Endothelial cell of umbilical vein (primary cell): ENCODE data around the gene SLCO3A1. TPM values are rescaled to one million over a fixed set of nuclear protein-coding genes. Genes with fewer than 3 reads are reported as not detected.

Source experiments
- BruUV-seq: library from RNA; stranded (reverse); fragments of 400-500 nt; replicated peaks from 2 replicates; lab custom pipeline; 2021; lab: Mats Ljungman, UMichigan
- CTCF ChIA-PET: fragments of 300-600, 350-600 bp; sonication (Branson Sonifier 250); formaldehyde crosslinking; loops from one replicate; lab custom pipeline; 2021; ENCODE audit warnings: antibody characterized with exemption, inconsistent platforms; lab: Charles Lee
- POLR2A ChIA-PET: fragments of 300-600, 350-600 bp; sonication (Branson Sonifier 250); formaldehyde crosslinking; loops from one replicate; lab custom pipeline; 2021; ENCODE audit warnings: antibody characterized with exemption, inconsistent platforms; lab: Charles Lee
- DNase-seq: peaks from one replicate; pipeline ENCODE4 v3.0.0-alpha.2; 2011; ENCODE audit warnings: low read depth, low spot score
- FAIRE-seq: peaks from 2 replicates; lab custom pipeline; 2011; peaks lifted over from hg19 to GRCh38; lab: Jason Lieb, UNC
- H2AFZ ChIP-seq: 2 replicates; pipeline ENCODE4 v1.6.0; 2012; ENCODE audit warnings: low read depth, low read length, control low read depth, inconsistent platforms
- H3K27ac ChIP-seq: 2 replicates; pipeline ENCODE4 v1.5.1; 2011; ENCODE audit warnings: low read depth, mild to moderate bottlenecking, control low read depth, low read length, moderate library complexity; ENCODE audit not compliant: insufficient read depth
- H3K27me3 ChIP-seq, 2 experiments: 2 replicates each; pipeline versions ENCODE4 v1.6.0 to v1.6.1; 2011; ENCODE audit warnings: low read length in 2 of 2, mixed read lengths in 1 of 2; ENCODE audit not compliant: control insufficient read depth in 2 of 2, insufficient read depth in 2 of 2
- H3K36me3 ChIP-seq, 2 experiments: 2 replicates in 1 of 2; 3 replicates in 1 of 2; pipeline ENCODE4 v1.5.1; 2011; ENCODE audit warnings: low read length in 2 of 2, mild to moderate bottlenecking in 1 of 2, moderate library complexity in 1 of 2; ENCODE audit not compliant: control insufficient read depth in 2 of 2, insufficient read depth in 2 of 2; ENCODE audit errors: extremely low read depth in 1 of 2
- H3K4me1 ChIP-seq: 3 replicates; pipeline ENCODE4 v1.5.1; 2011; ENCODE audit warnings: mild to moderate bottlenecking, low read length; ENCODE audit not compliant: control insufficient read depth, insufficient read depth; ENCODE audit errors: extremely low read depth
- H3K4me2 ChIP-seq: 2 replicates; pipeline ENCODE4 v1.6.1; 2011; ENCODE audit warnings: low read length, control low read depth, mixed read lengths; ENCODE audit not compliant: insufficient read depth
- H3K4me3 ChIP-seq, 3 experiments: fragments of 200-600 bp in 1 of 3; sonication (generic), shearing (Covaris generic) in 1 of 3; replicated peaks in 1 of 3; 2 replicates each; pipeline ENCODE4 v1.5.1; 2011 to 2016; ENCODE audit warnings: control low read depth in 3 of 3, low read length in 3 of 3, mild to moderate bottlenecking in 2 of 3, inconsistent platforms in 1 of 3, low read depth in 1 of 3, moderate library complexity in 1 of 3; ENCODE audit not compliant: insufficient read depth in 1 of 3
- H3K79me2 ChIP-seq: 2 replicates; pipeline ENCODE4 v1.6.0; 2012; ENCODE audit warnings: low read length, inconsistent platforms; ENCODE audit not compliant: control insufficient read depth, insufficient read depth
- H3K9ac ChIP-seq: replicated peaks from 2 replicates; pipeline ENCODE3; 2011; ENCODE audit warnings: low read length, control low read depth; ENCODE audit not compliant: insufficient read depth; ENCODE audit errors: extremely low read depth
- H3K9me1 ChIP-seq: replicated peaks from 3 replicates; pipeline ENCODE4 v1.6.0; 2011; ENCODE audit warnings: mild to moderate bottlenecking, low read length; ENCODE audit not compliant: control insufficient read depth, insufficient read depth; ENCODE audit errors: extremely low read depth
- H3K9me3 ChIP-seq: replicated peaks from 2 replicates; pipeline ENCODE4 v1.5.1; 2012; ENCODE audit warnings: low read length, inconsistent platforms; ENCODE audit not compliant: control insufficient read depth, insufficient read depth
- H4K20me1 ChIP-seq: replicated peaks from 2 replicates; pipeline ENCODE3; 2011; ENCODE audit warnings: mild to moderate bottlenecking, low read length; ENCODE audit not compliant: control insufficient read depth, insufficient read depth; ENCODE audit errors: extremely low read depth
- EZH2 ChIP-seq: IDR thresholded peaks from 2 replicates; pipeline ENCODE4 v1.6.1; 2012; ENCODE audit warnings: borderline replicate concordance, low read depth, mild to moderate bottlenecking, moderate library complexity, low read length, inconsistent platforms; ENCODE audit not compliant: severe bottlenecking
- FOS ChIP-seq: IDR thresholded peaks from 2 replicates; pipeline ENCODE4 v1.6.1; 2011; ENCODE audit warnings: mild to moderate bottlenecking, low read length, moderate library complexity, borderline replicate concordance; ENCODE audit not compliant: insufficient read depth
- GATA2 ChIP-seq: IDR thresholded peaks from 2 replicates; pipeline ENCODE4 v1.7.0; 2011; ENCODE audit warnings: low read depth, mild to moderate bottlenecking, moderate library complexity, mixed read lengths, low read length; ENCODE audit not compliant: insufficient read length, insufficient read depth
- MAX ChIP-seq: IDR thresholded peaks from 2 replicates; pipeline ENCODE4 v1.6.1; 2011; ENCODE audit not compliant: insufficient read depth, insufficient read length
- MYC ChIP-seq: IDR thresholded peaks from one replicate; pipeline ENCODE4 v1.6.1; 2011; ENCODE audit warnings: mild to moderate bottlenecking, low read depth, low read length
- POLR2A ChIP-seq: IDR thresholded peaks from 2 replicates; pipeline ENCODE4 v1.6.1; 2012; ENCODE audit warnings: low read depth, mild to moderate bottlenecking, control low read depth, low read length
- POLR2AphosphoS5 ChIP-seq: IDR thresholded peaks from 2 replicates; pipeline ENCODE4 v1.6.1; 2012; ENCODE audit warnings: low read depth, mild to moderate bottlenecking, control low read depth, low read length, moderate library complexity; ENCODE audit not compliant: insufficient read depth
- dilution Hi-C: fragments of 300-500 bp; cut with MboI; formaldehyde crosslinking; loops from one replicate; pipeline ENCODE4 v1.15.0; 2019; ENCODE audit warnings: low sequenced_read_pairs; ENCODE audit not compliant: extremely low pct_ligation_motif_present
- intact Hi-C: fragments of 100-400 bp; cut with micrococcal nuclease; formaldehyde crosslinking; loops from one replicate; pipeline ENCODE4 v1.10.0; 2022
- polyA plus RNA-seq, 4 experiments: library from polyadenylated mRNA; depleted of rRNA in 3 of 4; stranded (reverse) in 3 of 4; unstranded in 1 of 4; fragments of >200 nt; gene quantifications; 2 replicates each; pipeline versions ENCODE4 v1.2.1 to v1.2.3, GENCODE V29; 2011 to 2012; ENCODE audit warnings: missing spikeins in 1 of 4
- total RNA-seq: library from RNA; stranded (reverse); gene quantifications from 2 replicates; pipeline ENCODE4 v1.2.3, GENCODE V29; 2021
- TF ChIP-seq, protein P1 (sequence below), 2 donors: IDR thresholded peaks; 1 replicate in 1 of 2; 2 replicates in 1 of 2; pipeline ENCODE4 v1.5.1; 2011; ENCODE audit warnings: low read length in 2 of 2, mild to moderate bottlenecking in 2 of 2, moderate library complexity in 2 of 2, control low read depth in 1 of 2, inconsistent platforms in 1 of 2, low read depth in 1 of 2; ENCODE audit not compliant: insufficient read depth in 1 of 2; ENCODE audit errors: extremely low read depth in 1 of 2

SLCO3A1 gene
- total and polyA plus RNA-seq, 2 donors (not counting 3 experiments of a cell fraction or from before 2014, with no cell fraction given), result 0.88 to 0.92 TPM

- H3K27ac ChIP-seq, result no peak overlapping the region
- H3K9me3 ChIP-seq, result no peaks in the 10 kb centered on the region
- no peak overlapping the region for H3K4me2 ChIP-seq
- dilution Hi-C loops, result no loop called here
- no peaks in the 10 kb centered on the region for H4K20me1 ChIP-seq
- POLR2A ChIA-PET, result no interaction called here
- intact Hi-C loops, result no loop called here
- no peak overlapping the region for H3K9ac ChIP-seq
- FAIRE-seq (no peak), DNase-seq (no peak)
- CTCF ChIA-PET, result no interaction called here
- no peak overlapping the region for H2AFZ ChIP-seq
- H3K36me3 ChIP-seq, result no peaks in the 10 kb centered on the region
- no peaks in the 10 kb centered on the region for H3K9me1 ChIP-seq
- H3K27me3 ChIP-seq, result no peaks in the 10 kb centered on the region
- TF ChIP-seq GATA2 (no peak), FOS (no peak), POLR2AphosphoS5 (no peak), POLR2A (no peak), MYC (no peak), MAX (no peak), EZH2 (no peak)
- TF ChIP-seq, protein P1, sequence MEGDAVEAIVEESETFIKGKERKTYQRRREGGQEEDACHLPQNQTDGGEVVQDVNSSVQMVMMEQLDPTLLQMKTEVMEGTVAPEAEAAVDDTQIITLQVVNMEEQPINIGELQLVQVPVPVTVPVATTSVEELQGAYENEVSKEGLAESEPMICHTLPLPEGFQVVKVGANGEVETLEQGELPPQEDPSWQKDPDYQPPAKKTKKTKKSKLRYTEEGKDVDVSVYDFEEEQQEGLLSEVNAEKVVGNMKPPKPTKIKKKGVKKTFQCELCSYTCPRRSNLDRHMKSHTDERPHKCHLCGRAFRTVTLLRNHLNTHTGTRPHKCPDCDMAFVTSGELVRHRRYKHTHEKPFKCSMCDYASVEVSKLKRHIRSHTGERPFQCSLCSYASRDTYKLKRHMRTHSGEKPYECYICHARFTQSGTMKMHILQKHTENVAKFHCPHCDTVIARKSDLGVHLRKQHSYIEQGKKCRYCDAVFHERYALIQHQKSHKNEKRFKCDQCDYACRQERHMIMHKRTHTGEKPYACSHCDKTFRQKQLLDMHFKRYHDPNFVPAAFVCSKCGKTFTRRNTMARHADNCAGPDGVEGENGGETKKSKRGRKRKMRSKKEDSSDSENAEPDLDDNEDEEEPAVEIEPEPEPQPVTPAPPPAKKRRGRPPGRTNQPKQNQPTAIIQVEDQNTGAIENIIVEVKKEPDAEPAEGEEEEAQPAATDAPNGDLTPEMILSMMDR (IDR thresholded peaks at IDR 0.05; ENCODE audit: extremely low read depth in 1 of 2, insufficient read depth in 1 of 2, low read depth in 1 of 2, low read length in 2 of 2), result no peak
- no peaks in the 10 kb centered on the region for H3K4me1 ChIP-seq
- no peak overlapping the region for H3K4me3 ChIP-seq
- BruUV-seq, result no TSS peak
- no peaks in the 10 kb centered on the region for H3K79me2 ChIP-seq
Observed at GRCh38 chr15:92149029-92149428, 295.5 kb downstream of the SLCO3A1 start.
